Measurements from ENCODE around the gene CLSTN2.

The CLSTN2 gene

GRCh38 chr3:140244893-140245292 lies 309.9 kb downstream of the CLSTN2 start:
- no peaks in the 10 kb centered on the region for H3K9me3 Mint-ChIP-seq
- no peak overlapping the region for H3K4me3 Mint-ChIP-seq
- no peak for ATAC-seq
- H3K27me3 Mint-ChIP-seq = peaks cover 13% of the 10 kb centered on the region
- no peak overlapping the region for H3K27ac Mint-ChIP-seq
- no peaks in the 10 kb centered on the region for H3K4me1 Mint-ChIP-seq
- no peak for DNase-seq

DNA sequence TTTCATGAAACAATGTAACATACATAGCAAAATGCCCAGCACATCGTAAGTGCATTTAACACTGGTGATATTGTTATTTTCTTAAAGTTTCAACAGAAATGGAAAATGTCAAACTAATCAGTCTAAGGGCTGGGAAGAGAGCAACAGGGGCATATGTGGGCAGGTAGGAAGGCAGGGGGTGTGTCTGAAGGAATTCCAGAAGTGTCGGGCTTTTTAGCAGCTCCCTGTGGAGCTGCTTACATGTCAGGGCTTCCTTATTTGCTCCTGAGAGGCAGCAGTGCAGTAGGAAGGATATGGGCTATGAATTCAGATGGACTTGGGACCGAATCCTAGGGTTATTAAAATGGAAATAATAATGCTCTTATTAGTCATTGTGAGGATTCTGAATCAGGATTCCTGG lies 311.6 kb downstream of the CLSTN2 start:
- H3K9me3 Mint-ChIP-seq = no peaks in the 10 kb centered on the region
- H3K4me1 Mint-ChIP-seq = no peaks in the 10 kb centered on the region
- H3K27me3 Mint-ChIP-seq = peaks cover 14% of the 10 kb centered on the region
- ATAC-seq = no peak
- peak overlapping the region in 1 of 2 donors; percentile 2 for H3K27ac Mint-ChIP-seq
- no peak for DNase-seq
- H3K4me3 Mint-ChIP-seq = no peak overlapping the region

DNA sequence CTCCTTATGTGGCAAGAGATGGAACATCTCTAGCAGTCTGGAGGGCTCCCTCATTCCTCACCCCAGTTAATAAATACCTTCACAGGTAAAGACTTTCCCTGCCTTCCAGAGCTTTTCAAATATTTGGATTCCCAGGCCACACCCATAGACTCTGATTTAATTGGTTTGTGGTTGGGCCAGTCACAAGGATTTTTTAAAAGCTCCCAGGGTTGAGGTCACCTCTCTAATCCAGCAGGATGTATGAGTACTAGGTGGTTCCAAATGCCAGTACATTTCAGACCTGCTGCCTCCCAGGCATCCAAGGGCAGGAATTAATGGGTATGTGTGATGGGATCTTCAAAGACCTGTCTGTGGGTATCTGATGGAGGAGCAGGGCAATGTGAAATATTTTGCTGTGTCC lies 312.8 kb downstream of the CLSTN2 start:
- no peaks in the 10 kb centered on the region for H3K9me3 Mint-ChIP-seq
- H3K4me3 Mint-ChIP-seq = no peak overlapping the region
- no peaks in the 10 kb centered on the region for H3K4me1 Mint-ChIP-seq
- H3K27me3 Mint-ChIP-seq = peaks cover 14% of the 10 kb centered on the region
- ATAC-seq (no peak), DNase-seq (no peak)
- H3K27ac Mint-ChIP-seq = no peak overlapping the region

GRCh38 chr3:140249188-140249587 lies 314.2 kb downstream of the CLSTN2 start:
- Mint-ChIP-seq H3K27me3 (peaks cover 14% of the 10 kb centered on the region), H3K4me1 (no peaks in the 10 kb centered on the region), H3K27ac (no peak overlapping the region)

GRCh38 chr3:140250010-140250855 lies 315.2 kb downstream of the CLSTN2 start:
- DNase-seq = no peak
- H3K4me3 Mint-ChIP-seq = no peak overlapping the region
- peaks cover 14% of the 10 kb centered on the region for H3K27me3 Mint-ChIP-seq
- no peak for ATAC-seq
- H3K4me1 Mint-ChIP-seq = no peaks in the 10 kb centered on the region
- no peak overlapping the region for H3K27ac Mint-ChIP-seq
- no peaks in the 10 kb centered on the region for H3K9me3 Mint-ChIP-seq

More at GRCh38 chr3:140249188-140249587, 314.2 kb downstream of the CLSTN2 start:
- Mint-ChIP-seq H3K9me3 (no peaks in the 10 kb centered on the region), H3K4me3 (no peak overlapping the region)
- DNase-seq (no peak), ATAC-seq (no peak)

- no peak for DNase-seq
- ATAC-seq = no peak
- no peak overlapping the region for H3K4me3 Mint-ChIP-seq
- peaks cover 14% of the 10 kb centered on the region for H3K27me3 Mint-ChIP-seq
- no peaks in the 10 kb centered on the region for H3K4me1 Mint-ChIP-seq
- H3K9me3 Mint-ChIP-seq = no peaks in the 10 kb centered on the region
- H3K27ac Mint-ChIP-seq = no peak overlapping the region
Measured at GRCh38 chr3:140250945-140251344, 316.0 kb downstream of the CLSTN2 start.

DNA sequence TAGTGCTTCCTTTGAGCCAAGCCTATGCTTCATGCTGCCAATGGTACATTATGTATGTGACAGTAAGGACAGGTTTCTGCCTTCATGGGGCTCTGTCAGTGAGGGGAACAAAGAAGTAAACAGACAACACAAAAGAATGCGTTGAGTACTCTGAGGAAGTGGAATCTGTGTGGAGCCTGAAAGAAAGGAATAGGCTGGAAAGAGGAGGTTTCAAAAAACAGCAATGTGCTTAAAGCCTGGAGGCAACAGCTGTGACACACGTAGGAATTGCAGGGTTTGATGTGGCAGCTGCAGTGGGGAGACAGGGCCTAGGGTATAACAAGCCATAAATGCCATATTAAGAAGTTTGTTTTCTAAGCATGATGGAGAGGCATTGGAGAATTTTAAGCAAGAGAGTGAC lies 316.7 kb downstream of the CLSTN2 start:
- Mint-ChIP-seq H3K9me3 (no peaks in the 10 kb centered on the region), H3K4me1 (no peaks in the 10 kb centered on the region), H3K4me3 (no peak overlapping the region), H3K27me3 (peaks cover 8% of the 10 kb centered on the region), H3K27ac (no peak overlapping the region)
- DNase-seq (no peak), ATAC-seq (no peak)

GRCh38 chr3:140252812-140253656 lies 318.0 kb downstream of the CLSTN2 start:
- ATAC-seq (no peak), DNase-seq (no peak)
- H3K4me3 Mint-ChIP-seq = no peak overlapping the region
- H3K27me3 Mint-ChIP-seq = peaks cover 8% of the 10 kb centered on the region
- H3K9me3 Mint-ChIP-seq = no peaks in the 10 kb centered on the region
- no peak overlapping the region for H3K27ac Mint-ChIP-seq
- no peaks in the 10 kb centered on the region for H3K4me1 Mint-ChIP-seq

DNA sequence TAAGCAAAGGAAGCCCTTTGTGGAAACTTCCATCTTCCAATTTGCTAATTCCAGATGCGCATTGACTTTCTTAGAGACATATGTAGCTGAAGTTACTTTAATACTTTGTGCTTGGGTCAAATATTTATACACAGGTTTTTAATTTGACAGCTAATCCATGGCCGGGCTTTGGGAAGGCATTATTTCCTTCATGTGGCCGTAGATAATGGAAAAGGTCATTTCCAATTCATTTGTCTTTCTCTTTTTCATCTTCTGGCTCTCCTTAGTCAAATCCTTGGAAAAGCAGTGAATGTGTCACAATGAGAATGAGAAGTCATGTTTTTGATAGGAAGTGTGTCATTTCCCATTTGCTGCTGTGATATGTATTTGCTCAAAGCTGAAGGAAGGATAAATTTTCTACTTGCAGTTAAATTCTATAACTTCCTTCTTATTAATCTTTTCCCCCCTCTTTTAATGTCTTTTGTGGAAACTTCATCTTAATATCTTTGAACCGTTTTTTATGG lies 323.3 kb downstream of the CLSTN2 start:
- no peak overlapping the region for H3K4me3 Mint-ChIP-seq
- peaks cover 0 to 5% of the 10 kb centered on the region in 2 donors for H3K9me3 Mint-ChIP-seq
- no peak for DNase-seq
- H3K27me3 Mint-ChIP-seq = no peaks in the 10 kb centered on the region
- H3K4me1 Mint-ChIP-seq = no peaks in the 10 kb centered on the region
- no peak for ATAC-seq
- no peak overlapping the region for H3K27ac Mint-ChIP-seq

DNA sequence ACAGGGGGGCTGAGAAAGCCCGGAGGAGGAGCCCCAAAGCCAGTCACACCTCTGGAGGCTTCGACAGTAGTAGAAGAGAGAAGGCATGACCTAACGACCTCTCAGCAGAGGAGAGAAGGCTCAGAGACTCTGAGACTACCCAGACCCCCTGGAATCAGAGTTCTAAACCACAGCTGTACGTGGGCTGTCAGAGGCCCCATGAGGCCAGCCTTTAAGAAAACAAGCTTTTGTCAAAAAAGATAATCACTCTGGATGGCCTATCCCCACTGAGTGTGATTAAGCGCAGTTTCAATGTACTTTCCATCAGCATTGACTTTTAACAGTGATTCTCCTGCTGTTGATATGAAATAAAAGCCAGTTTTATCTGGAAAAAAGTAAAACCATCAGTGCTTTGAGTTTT lies 330.3 kb downstream of the CLSTN2 start:
- H3K9me3 Mint-ChIP-seq = peaks cover 0 to 5% of the 10 kb centered on the region in 2 donors
- no peak overlapping the region for H3K4me3 Mint-ChIP-seq
- DNase-seq (no peak), ATAC-seq (no peak)
- peak overlapping the region in 1 of 2 donors; percentile 48 for H3K27ac Mint-ChIP-seq
- peaks cover 8% of the 10 kb centered on the region for H3K27me3 Mint-ChIP-seq
- no peaks in the 10 kb centered on the region for H3K4me1 Mint-ChIP-seq

- no peak for DNase-seq
- H3K27ac Mint-ChIP-seq = no peak overlapping the region
- H3K9me3 Mint-ChIP-seq = no peaks in the 10 kb centered on the region
- peaks cover 8% of the 10 kb centered on the region for H3K27me3 Mint-ChIP-seq
- H3K4me1 Mint-ChIP-seq = no peaks in the 10 kb centered on the region
- H3K4me3 Mint-ChIP-seq = no peak overlapping the region
- no peak for ATAC-seq
Measured at GRCh38 chr3:140268103-140268502, 333.1 kb downstream of the CLSTN2 start.

GRCh38 chr3:140268610-140269009 lies 333.6 kb downstream of the CLSTN2 start:
- peaks cover 8% of the 10 kb centered on the region for H3K27me3 Mint-ChIP-seq
- DNase-seq (no peak), ATAC-seq (no peak)
- no peaks in the 10 kb centered on the region for H3K4me1 Mint-ChIP-seq
- no peak overlapping the region for H3K27ac Mint-ChIP-seq
- no peak overlapping the region for H3K4me3 Mint-ChIP-seq
- H3K9me3 Mint-ChIP-seq = no peaks in the 10 kb centered on the region

- H3K27me3 Mint-ChIP-seq = peaks cover 19% of the 10 kb centered on the region
- no peaks in the 10 kb centered on the region for H3K9me3 Mint-ChIP-seq
- no peaks in the 10 kb centered on the region for H3K4me1 Mint-ChIP-seq
- no peak overlapping the region for H3K4me3 Mint-ChIP-seq
- no peak overlapping the region for H3K27ac Mint-ChIP-seq
- no peak for ATAC-seq
- no peak for DNase-seq
Measured at GRCh38 chr3:140270329-140270728, 335.3 kb downstream of the CLSTN2 start.

DNA sequence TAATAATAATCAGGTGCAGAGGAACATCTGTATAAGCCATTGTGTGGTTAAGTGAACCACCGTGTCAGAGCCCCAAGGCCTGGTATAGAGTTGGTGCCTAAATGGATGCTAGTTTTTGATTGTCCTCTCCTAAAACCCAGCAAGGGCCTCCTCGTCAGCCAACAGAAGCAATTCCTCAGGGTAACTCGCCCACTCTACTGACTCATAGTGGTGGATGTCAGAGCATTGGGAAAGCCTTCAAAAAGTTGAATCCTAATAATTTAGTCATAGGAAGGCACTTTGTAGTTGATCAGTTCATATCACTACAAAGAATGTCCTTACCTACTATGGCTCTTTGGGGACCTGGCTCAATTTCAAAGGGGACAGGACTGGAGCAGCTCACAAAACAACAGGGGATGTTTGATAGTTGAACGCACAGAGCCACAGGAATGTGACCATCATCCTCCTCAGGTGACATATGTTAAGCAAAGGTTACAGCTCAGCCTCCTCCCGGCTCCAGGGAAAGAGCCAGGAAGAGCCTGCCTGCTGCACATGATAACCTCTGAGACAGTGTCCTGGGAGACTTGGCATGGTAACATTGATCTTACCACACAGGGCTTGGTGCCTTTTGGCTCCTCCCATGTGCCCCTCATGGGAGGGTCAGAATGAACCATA lies 338.7 kb downstream of the CLSTN2 start:
- H3K27ac Mint-ChIP-seq = no peak overlapping the region
- DNase-seq = no peak

DNA sequence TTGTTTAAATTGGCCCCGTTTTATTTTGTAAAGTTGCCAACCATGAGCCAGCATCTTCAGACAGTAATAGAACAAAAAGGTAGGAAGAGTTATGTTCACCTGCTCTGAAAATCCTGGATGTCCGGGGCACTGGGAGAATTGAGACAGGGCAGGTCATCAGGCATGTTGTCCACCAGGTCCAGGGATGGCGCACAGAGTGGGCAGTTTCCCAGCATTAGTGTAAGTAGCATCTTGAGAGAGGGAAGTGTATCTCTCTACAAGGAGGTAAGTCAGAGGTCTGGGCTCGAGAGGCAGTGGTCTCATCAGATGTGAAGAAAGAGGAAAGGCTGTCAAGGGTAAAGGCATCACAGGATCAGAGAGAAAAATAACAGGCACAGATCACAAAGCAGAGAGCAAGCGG lies 339.4 kb downstream of the CLSTN2 start:
- DNase-seq = no peak
- no peak overlapping the region for H3K27ac Mint-ChIP-seq
- no peak overlapping the region for H3K4me3 Mint-ChIP-seq
- no peaks in the 10 kb centered on the region for H3K4me1 Mint-ChIP-seq
- H3K9me3 Mint-ChIP-seq = no peaks in the 10 kb centered on the region
- no peak for ATAC-seq
- H3K27me3 Mint-ChIP-seq = peaks cover 26% of the 10 kb centered on the region

More for the DNA sequence above, 338.7 kb downstream of the CLSTN2 start:
- Mint-ChIP-seq H3K9me3 (no peaks in the 10 kb centered on the region), H3K4me1 (no peaks in the 10 kb centered on the region), H3K27me3 (peaks cover 19% of the 10 kb centered on the region), H3K4me3 (no peak overlapping the region)
- no peak for ATAC-seq

All from stimulated activated naive CD8-positive, alpha-beta T cell treated with anti-CD3 and anti-CD28 coated beads, Interleukin-15, amount 100 ng/mL, for 72 hours (primary cell).